Astrocyte (in vitro differentiated cells and primary cell): ENCODE measurements around the gene BAG5.

ENCODE experiments used
- CTCF ChIP-seq: IDR thresholded peaks from 2 replicates; pipeline ENCODE4 v1.5.1; 2011; ENCODE audit warnings: low read depth, mild to moderate bottlenecking, inconsistent platforms, low read length, moderate library complexity; ENCODE audit not compliant: insufficient read depth
- EZH2 ChIP-seq: IDR thresholded peaks from 2 replicates; pipeline ENCODE4 v1.6.1; 2012; ENCODE audit warnings: mild to moderate bottlenecking, low read length, inconsistent platforms; ENCODE audit not compliant: insufficient read depth

GRCh38 chr14:103537175-103537990 lies 25.1 kb downstream of the BAG5 start:
- TF ChIP-seq EZH2 (no peak), CTCF (no peak)
